AG04449 (cell line): ENCODE results near the gene CYP2C19.

Source experiments
- CTCF ChIA-PET: fragments of 350-600 bp; formaldehyde crosslinking; extraction: SDS; loops from one replicate; lab custom pipeline; 2021; ENCODE audit warnings: antibody characterized with exemption; lab: Yijun Ruan, JAX
- POLR2A ChIA-PET: fragments of 400-600, 350-600 bp; formaldehyde crosslinking; extraction: SDS; loops from one replicate; lab custom pipeline; 2020; ENCODE audit warnings: antibody characterized with exemption, inconsistent platforms; lab: Yijun Ruan, JAX
- DNase-seq: peaks from one replicate; pipeline ENCODE4 v3.0.0-alpha.2; 2010; ENCODE audit warnings: low read depth, low spot score
- H3K4me3 ChIP-seq: 2 replicates; pipeline ENCODE4 v1.5.1; 2011; ENCODE audit warnings: low read depth, mild to moderate bottlenecking, control low read depth, low read length
- CTCF ChIP-seq: IDR thresholded peaks from one replicate; pipeline ENCODE4 v1.5.1; 2011; ENCODE audit warnings: mild to moderate bottlenecking, moderate library complexity, low read length, control low read depth, inconsistent platforms; ENCODE audit not compliant: insufficient read depth; ENCODE audit errors: missing control alignments

The CYP2C19 gene

GRCh38 chr10:94902080-94902479, 139.6 kb downstream of the CYP2C19 start:
- ChIA-PET CTCF (no interaction called here), POLR2A (no interaction called here)
- TF ChIP-seq CTCF, result no peak
- no peak for DNase-seq
- no peak overlapping the region for H3K4me3 ChIP-seq

GRCh38 chr10:94902570-94902969, 140.1 kb downstream of the CYP2C19 start:
- no peak for TF ChIP-seq CTCF
- CTCF ChIA-PET, result no interaction called here
- POLR2A ChIA-PET, result no interaction called here
- no peak overlapping the region for H3K4me3 ChIP-seq
- DNase-seq, result no peak
